ENCODE data around the gene KLHL12. TPM values are rescaled to one million over a fixed set of nuclear protein-coding genes. Genes with fewer than 3 reads are reported as not detected.
A peak's percentile ranks its signal among the peaks of the same experiment; 100 is the strongest.
"Not testable (repeated sequence)": the region's sequence is repeated elsewhere in the genome, so short reads cannot be mapped to it uniquely, and the experiment has no call there.

Gene KLHL12
- total RNA-seq, 2 experiments from 2014 or later: 42.6 to 44.1 TPM

DNA sequence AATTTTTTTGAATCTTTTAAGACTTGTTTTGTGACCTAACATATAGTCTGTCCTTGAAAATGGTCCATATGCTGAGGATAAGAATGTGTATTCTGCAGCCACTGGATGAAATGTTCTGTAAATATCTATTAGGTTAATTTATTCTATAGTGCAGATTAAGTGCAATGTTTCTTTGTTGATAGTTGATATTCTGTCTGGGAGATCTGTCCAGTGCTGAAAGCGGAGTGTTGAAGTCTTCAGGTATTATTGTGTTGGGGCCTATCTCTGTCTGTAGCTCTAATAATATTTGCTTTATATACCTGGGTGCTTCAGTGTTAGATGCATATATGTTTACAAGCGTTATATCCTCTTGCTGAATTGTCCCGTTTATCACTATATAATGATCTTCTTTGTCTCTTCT, 7.7 kb upstream of the KLHL12 start:
- no peaks in the 10 kb centered on the region for H3K36me3 Mint-ChIP-seq
- no peak overlapping the region for H3K4me3 Mint-ChIP-seq
- H3K27me3 Mint-ChIP-seq: peaks cover 19% of the 10 kb centered on the region
- peaks cover 1% of the 10 kb centered on the region for H3K9me3 Mint-ChIP-seq
- H3K4me1 Mint-ChIP-seq: peaks cover 4% of the 10 kb centered on the region
- no peak for DNase-seq
- no peak overlapping the region for H3K27ac Mint-ChIP-seq

DNA sequence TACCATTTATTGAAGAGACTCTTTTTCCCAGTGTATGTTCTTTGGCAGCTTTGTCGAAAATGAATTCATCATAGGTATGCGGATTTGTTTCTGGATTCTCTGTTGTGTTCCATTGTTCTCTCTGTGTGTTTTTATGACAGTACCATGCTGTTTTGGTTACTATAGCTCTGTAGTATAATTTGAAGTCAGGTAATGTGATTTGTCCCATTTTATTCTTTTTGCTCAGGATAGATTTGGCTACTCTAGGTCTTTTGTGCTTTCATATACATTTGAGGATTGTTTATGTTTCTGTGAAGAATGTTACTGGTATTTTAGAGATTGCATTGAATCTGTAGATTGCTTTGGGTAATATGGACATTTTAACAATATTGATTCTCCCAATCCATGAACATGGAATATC, 5.4 kb upstream of the KLHL12 start:
- H3K4me1 Mint-ChIP-seq: peaks cover 4% of the 10 kb centered on the region
- no peak overlapping the region for H3K4me3 Mint-ChIP-seq
- H3K27ac Mint-ChIP-seq: no peak overlapping the region
- DNase-seq: no peak
- H3K9me3 Mint-ChIP-seq: peaks cover 1% of the 10 kb centered on the region
- peaks cover 19% of the 10 kb centered on the region for H3K27me3 Mint-ChIP-seq
- H3K36me3 Mint-ChIP-seq: no peaks in the 10 kb centered on the region

DNA sequence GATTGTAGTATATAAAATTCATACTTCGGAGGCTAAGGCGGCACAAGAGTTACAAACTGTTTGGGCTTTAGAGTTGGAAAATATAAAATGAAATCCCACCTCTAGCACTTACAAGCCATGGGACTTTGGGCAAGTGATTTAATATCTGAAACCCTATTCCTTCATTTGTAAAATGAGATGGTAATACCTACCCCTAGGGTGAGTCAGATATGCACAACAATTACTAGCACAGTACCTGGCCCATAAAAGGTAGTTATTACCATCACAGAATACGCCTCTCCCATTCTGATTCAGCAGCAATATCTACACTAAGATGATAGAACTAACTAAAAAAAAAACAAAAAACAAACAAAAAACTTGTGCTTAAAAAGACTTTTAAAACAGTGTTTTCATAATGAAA, 3.5 kb downstream of the KLHL12 start:
- Mint-ChIP-seq H3K27ac (no peak overlapping the region), H3K4me1 (peaks cover 28% of the 10 kb centered on the region), H3K9me3 (no peaks in the 10 kb centered on the region), H3K27me3 (no peaks in the 10 kb centered on the region), H3K4me3 (no peak overlapping the region), H3K36me3 (peaks cover 12% of the 10 kb centered on the region)
- DNase-seq: no peak

DNA sequence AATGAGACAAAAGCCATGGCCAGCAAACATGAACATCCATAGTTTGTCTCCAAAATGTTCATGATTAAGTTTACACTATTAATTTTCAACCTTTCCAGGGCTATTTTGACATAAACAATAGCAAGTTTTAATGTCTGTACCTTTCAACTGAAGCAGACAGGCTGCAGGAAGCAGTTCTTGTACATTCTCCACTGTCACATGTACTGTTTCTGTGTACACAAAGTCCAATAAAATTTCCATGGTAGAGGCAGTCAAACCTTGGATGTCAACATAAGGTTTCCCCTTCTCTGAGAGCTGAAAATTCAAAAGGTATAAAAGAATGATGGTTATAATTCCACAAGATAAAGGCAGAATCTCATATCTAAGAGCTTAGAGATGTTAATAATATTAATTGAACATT, 7.4 kb downstream of the KLHL12 start:
- H3K4me3 Mint-ChIP-seq: no peak overlapping the region
- H3K27ac Mint-ChIP-seq: no peak overlapping the region
- H3K9me3 Mint-ChIP-seq: no peaks in the 10 kb centered on the region
- H3K4me1 Mint-ChIP-seq: peaks cover 18% of the 10 kb centered on the region
- H3K36me3 Mint-ChIP-seq: peaks cover 16% of the 10 kb centered on the region
- no peak for DNase-seq
- H3K27me3 Mint-ChIP-seq: no peaks in the 10 kb centered on the region

DNA sequence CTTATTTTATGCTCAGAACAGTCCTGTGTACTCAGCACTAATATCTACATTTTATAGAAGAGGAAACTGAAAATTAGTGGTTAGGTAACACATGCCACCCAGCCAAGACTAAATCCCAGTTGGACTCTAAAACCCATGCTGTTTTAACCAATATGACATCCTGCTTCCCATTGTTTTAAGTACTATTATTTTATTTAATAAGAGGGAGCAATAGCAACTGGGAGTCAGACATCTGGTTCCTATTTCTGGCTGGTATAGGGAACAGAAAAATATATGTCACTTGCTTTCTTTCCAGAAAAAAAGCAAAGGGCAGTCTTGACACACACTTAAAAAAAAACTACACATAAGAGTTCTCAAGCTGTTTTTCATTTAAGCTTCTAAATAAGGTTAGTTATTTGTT, 11.9 kb downstream of the KLHL12 start:
- Mint-ChIP-seq H3K27me3 (no peaks in the 10 kb centered on the region), H3K4me3 (no peak overlapping the region), H3K36me3 (peaks cover 20% of the 10 kb centered on the region), H3K9me3 (no peaks in the 10 kb centered on the region), H3K27ac (no peak overlapping the region), H3K4me1 (peaks cover 5% of the 10 kb centered on the region)
- no peak for DNase-seq

DNA sequence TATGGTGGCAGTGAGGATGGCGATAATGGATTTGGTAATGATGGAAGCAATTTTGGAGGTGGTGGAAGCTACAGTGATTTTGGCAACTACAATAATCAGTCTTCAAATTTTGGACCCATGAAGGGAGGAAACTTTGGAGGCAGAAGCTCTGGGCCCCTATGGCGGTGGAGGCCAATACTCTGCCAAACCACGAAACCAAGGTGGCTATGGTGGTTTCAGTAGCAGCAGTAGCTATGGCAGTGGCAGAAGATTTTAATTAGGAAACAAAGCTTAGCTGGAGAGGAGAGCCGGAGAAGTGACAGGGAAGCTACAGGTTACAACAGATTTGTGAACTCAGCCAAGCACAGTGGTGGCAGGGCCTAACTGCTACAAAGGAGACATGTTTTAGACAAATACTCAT, 14.6 kb downstream of the KLHL12 start:
- not testable (repeated sequence) for H3K27me3 Mint-ChIP-seq, H3K4me1 Mint-ChIP-seq, H3K27ac Mint-ChIP-seq, H3K9me3 Mint-ChIP-seq, DNase-seq, H3K4me3 Mint-ChIP-seq
- peaks cover 16% of the 10 kb centered on the region for H3K36me3 Mint-ChIP-seq

DNA sequence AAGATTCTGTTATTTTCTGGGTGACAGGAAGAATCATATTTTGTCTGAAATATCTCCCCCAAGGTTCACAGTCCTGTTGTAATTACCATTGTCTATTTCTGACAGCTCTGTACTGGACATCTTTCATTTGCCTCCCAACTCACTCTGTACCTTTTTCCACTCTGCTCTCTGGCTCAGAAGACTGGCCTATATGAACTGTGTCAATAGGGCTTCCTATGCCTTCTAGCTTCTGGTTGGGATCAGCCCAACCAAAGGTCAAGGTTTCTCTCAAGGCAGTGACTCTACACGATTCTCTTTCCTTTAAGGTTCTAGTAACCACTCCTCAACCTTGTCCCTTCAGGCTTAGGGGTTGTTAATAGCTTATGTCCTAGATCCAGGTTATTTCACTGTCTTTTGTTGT, 17.5 kb downstream of the KLHL12 start:
- no peak overlapping the region for H3K4me3 Mint-ChIP-seq
- no peaks in the 10 kb centered on the region for H3K27me3 Mint-ChIP-seq
- H3K9me3 Mint-ChIP-seq: no peaks in the 10 kb centered on the region
- H3K27ac Mint-ChIP-seq: no peak overlapping the region
- DNase-seq: no peak
- peaks cover 16% of the 10 kb centered on the region for H3K36me3 Mint-ChIP-seq
- peaks cover 5% of the 10 kb centered on the region for H3K4me1 Mint-ChIP-seq

DNA sequence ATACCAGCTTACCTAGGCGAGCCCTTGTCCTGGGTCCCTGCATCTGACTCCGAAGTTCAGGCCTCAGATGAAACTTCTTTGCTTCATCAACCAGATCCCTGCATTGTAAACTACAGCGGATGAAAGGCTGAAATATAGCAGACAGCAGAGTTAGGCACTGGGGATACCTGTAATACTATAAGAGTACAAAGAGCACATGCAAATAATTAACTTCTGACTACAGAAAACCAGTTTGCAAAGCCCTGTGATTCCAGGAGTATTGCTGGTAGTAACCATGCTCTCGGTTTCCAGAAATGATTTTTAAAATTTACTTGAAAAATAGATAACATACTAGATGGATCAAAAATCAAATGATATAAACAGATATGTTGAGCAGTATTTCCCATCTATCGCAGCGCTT, 18.0 kb downstream of the KLHL12 start:
- Mint-ChIP-seq H3K4me3 (no peak overlapping the region), H3K27ac (no peak overlapping the region), H3K9me3 (no peaks in the 10 kb centered on the region), H3K36me3 (peaks cover 14% of the 10 kb centered on the region), H3K27me3 (no peaks in the 10 kb centered on the region), H3K4me1 (peaks cover 5% of the 10 kb centered on the region)
- DNase-seq: no peak

DNA sequence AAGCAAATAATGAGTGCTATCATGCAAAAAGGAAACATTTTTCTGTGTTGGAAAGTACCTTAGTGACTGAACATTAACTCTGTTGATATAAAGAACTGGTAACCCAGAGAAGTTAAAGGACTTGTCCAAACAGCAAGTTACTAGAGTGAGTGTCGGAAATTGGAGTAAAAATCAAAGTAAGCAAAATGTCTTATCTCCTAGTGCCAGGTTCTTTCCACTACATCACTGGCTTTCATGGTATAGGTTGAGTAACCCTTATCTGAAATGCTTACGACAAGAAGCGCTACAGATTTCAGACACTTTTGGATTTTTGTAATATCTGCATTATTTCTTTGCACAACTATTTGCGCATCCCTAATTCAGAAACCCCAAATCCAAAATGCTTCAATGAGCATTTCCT, 21.7 kb downstream of the KLHL12 start:
- Mint-ChIP-seq H3K9me3 (no peaks in the 10 kb centered on the region), H3K4me1 (no peaks in the 10 kb centered on the region), H3K27me3 (no peaks in the 10 kb centered on the region), H3K27ac (no peak overlapping the region), H3K4me3 (no peak overlapping the region), H3K36me3 (peaks cover 6% of the 10 kb centered on the region)
- DNase-seq: no peak

DNA sequence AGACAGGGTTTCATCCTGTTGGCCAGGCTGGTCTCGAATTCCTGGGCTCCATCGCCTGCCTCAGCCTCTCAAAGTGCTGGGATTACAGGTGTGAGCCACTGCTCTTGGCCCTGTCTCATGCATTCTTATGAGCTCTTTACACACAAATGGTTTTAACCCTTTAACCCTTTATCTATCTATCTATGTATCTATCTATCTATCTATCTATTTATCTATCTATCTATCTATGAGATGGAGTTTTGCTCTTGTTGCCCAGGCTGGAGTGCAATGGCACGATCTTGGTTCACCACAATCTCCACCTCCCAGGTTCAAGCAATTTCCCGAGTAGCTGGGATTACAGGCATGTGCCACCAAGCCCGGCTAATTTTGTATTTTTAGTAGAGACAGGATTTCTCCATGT, 23.2 kb downstream of the KLHL12 start:
- not testable (repeated sequence) for H3K36me3 Mint-ChIP-seq, DNase-seq

DNA sequence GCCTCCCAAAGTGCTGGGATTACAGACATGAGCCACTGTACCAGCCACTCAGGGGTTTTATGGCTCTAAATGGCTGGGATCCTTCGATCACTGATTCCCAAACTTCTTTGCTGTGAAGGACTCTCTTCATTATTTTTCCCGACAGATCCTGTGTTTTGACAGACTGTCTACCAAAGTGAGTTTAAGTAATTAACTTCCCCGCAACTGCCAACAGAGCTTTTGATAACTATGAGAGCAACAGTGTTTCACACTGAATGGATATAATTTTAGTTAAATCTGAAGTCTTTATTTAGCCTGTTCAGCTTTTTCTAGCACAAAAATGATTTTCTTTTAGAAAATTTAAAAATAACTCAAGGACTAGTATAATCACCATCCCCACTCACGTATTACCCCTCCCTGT, 25.5 kb downstream of the KLHL12 start:
- H3K27me3 Mint-ChIP-seq: no peaks in the 10 kb centered on the region
- H3K27ac Mint-ChIP-seq: no peak overlapping the region
- H3K36me3 Mint-ChIP-seq: peaks cover 13% of the 10 kb centered on the region
- H3K9me3 Mint-ChIP-seq: no peaks in the 10 kb centered on the region
- no peak overlapping the region for H3K4me3 Mint-ChIP-seq
- DNase-seq: no peak
- H3K4me1 Mint-ChIP-seq: no peaks in the 10 kb centered on the region

More for the DNA sequence above, 23.2 kb downstream of the KLHL12 start:
- not testable (repeated sequence) for H3K9me3 Mint-ChIP-seq, H3K27me3 Mint-ChIP-seq, H3K4me3 Mint-ChIP-seq, H3K4me1 Mint-ChIP-seq, H3K27ac Mint-ChIP-seq

DNA sequence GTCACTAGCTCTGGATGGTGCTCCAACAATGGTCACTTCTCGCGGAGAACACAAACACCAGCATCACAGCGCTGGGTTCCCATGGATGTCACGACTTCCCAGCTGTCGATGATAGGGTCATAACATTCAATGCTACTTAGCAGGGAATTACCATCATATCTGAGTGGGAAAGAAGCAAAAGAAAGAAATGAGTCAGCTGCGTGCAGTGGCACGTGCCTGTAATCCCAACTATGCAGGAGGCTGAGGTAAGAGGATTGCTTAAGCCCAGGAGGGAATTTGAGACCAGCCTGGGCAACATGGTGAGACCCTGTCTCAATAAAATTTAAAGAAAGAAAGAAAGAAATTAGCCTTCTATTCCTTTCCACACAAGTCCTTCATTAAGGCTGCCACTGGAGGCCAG, 34.5 kb downstream of the KLHL12 start:
- no peak overlapping the region for H3K4me3 Mint-ChIP-seq
- no peaks in the 10 kb centered on the region for H3K9me3 Mint-ChIP-seq
- no peaks in the 10 kb centered on the region for H3K27me3 Mint-ChIP-seq
- H3K27ac Mint-ChIP-seq: no peak overlapping the region
- peaks cover 13% of the 10 kb centered on the region for H3K4me1 Mint-ChIP-seq
- no peak for DNase-seq
- peaks cover 15% of the 10 kb centered on the region for H3K36me3 Mint-ChIP-seq

DNA sequence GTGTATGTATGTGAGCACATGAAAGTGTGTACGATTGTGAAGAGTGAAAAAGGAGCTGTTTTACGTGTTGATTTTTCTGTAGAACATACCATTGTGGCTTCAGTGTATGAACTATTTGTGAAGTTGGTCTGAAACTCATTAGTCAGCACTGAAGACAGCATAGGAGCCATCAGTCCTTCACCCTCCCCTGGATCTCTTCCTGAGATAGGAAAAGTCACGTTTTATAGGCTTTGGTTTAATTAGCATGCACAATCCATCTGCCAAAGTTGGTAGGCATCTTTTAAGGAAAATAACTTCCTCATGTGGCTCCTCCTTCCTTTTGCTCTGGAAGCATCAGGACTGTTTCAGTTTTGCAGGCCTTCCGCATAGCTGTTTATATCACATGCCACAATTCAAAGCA, 36.6 kb downstream of the KLHL12 start:
- no peaks in the 10 kb centered on the region for H3K9me3 Mint-ChIP-seq
- no peaks in the 10 kb centered on the region for H3K27me3 Mint-ChIP-seq
- DNase-seq: no peak
- H3K36me3 Mint-ChIP-seq: peaks cover 15% of the 10 kb centered on the region
- peaks cover 15% of the 10 kb centered on the region for H3K4me1 Mint-ChIP-seq
- no peak overlapping the region for H3K27ac Mint-ChIP-seq
- H3K4me3 Mint-ChIP-seq: no peak overlapping the region

DNA sequence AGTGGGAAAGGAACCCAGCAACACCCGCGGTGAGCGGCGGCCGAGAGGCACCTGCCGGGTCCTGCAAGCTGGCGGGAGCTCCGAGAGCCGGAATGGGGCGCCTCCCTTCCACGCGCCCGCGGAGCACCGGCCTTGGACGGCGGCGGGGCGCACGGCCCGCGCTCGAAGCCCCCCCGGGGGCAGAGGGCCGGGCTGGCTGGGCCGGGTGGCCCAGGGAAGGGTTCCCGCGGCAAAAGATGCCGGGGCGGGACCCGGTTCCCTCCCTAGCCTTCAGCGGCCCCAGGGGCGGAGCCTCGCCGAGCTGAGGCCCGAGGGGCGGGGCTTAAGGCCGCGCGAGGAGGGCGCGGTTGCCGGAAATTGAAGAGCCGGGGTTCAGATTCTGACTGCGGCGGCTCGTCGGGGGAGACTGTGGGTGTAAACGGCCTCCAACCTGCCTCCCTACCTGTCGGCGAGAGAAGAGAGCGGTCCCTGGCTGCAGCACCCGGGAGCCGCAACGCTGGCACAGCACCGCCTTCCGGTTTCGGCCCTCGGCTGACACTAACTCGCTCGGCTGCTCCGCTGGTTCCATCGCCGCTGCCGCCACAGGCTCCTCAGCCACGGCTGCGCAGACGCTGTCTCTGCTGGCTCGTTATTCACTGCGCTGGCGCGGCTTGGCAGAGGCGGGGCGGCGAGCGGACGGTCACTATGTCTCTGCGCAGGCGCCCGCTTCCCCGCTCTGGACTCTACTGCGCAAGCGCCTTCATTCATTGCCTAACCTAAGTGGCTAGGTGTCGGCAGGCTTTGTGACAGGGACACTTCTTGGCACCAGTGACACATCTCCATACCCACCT, 38.3 kb downstream of the KLHL12 start, which contains the start of gene RABIF:
TSS of gene RABIF (minus strand) at position 619 of the 830 bp plus-strand sequence. CDS start at position 568, 51 bp downstream.
- Mint-ChIP-seq H3K9me3 (no peaks in the 10 kb centered on the region), H3K27me3 (no peaks in the 10 kb centered on the region), H3K4me3 (peak within 1 kb of the TSS; percentile 93), H3K4me1 (peaks cover 19% of the 10 kb centered on the region), H3K27ac (peak within 1 kb of the TSS; percentile 93), H3K36me3 (peaks cover 15% of the 10 kb centered on the region)
- DNase-seq: peak; percentile 97

DNA sequence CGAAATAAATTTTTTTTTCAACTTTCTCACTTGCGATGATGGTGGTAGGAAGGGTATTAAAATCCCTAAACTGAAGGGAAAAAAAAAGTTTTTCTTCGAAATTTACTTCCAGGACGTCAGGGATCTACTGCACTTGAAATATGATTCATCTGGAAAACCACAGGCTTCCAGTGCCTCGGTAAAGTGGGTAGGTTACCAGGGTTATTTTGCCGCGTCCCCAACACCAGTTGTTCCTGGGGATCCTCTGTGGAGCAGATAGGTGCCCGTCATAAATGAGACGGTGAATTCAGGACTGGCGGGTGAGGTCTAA, 38.9 kb downstream of the KLHL12 start:
- Mint-ChIP-seq H3K27me3 (no peaks in the 10 kb centered on the region), H3K4me3 (peak overlapping the region; percentile 93), H3K36me3 (peaks cover 15% of the 10 kb centered on the region), H3K9me3 (no peaks in the 10 kb centered on the region), H3K27ac (peak overlapping the region; percentile 93), H3K4me1 (peaks cover 22% of the 10 kb centered on the region)
- DNase-seq: no peak

DNA sequence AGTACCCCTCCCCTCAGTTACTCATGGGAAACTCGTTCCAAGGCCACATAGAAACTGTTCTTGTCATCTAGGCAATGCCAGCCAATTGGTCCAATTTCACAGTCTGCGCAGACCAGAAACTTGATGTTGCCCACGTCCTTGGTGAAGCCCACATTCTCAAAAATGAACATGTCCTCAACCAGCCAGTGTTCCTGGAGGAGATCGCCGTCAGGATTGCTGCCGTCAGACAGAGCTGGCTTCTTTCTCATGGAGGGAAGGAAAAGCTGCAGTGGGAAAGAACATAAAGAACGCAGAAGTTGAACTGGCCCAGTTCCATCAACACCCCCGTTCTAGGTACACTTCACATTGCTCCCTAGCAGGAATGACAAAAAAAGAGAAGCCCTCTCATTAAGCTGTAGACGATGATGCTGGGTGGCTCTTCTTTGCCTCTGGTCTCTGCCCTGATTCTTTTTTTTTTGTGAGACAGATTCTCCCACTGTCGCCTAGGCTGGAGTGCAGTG, 46.0 kb downstream of the KLHL12 start:
- peaks cover 11% of the 10 kb centered on the region for H3K4me1 Mint-ChIP-seq
- H3K27me3 Mint-ChIP-seq: no peaks in the 10 kb centered on the region
- no peak overlapping the region for H3K4me3 Mint-ChIP-seq
- DNase-seq: no peak
- H3K9me3 Mint-ChIP-seq: no peaks in the 10 kb centered on the region
- H3K27ac Mint-ChIP-seq: no peak overlapping the region
- H3K36me3 Mint-ChIP-seq: peaks cover 6% of the 10 kb centered on the region
